SK-N-SH treated with all-trans-retinoic acid at 6 μM for 48 hours (cell line): ENCODE data around the gene WHRN.

Source experiments
- ARNTL ChIP-seq: fragments of 450-650 bp; formaldehyde crosslinking; IDR thresholded peaks from 2 replicates; pipeline ENCODE4 v1.5.0; 2020; ENCODE audit warnings: low read depth, mild to moderate bottlenecking, moderate library complexity, borderline replicate concordance
- CSRNP3 ChIP-seq: fragments of 250-450 bp; sonication (Bioruptor Pico); IDR thresholded peaks from 2 replicates; pipeline ENCODE4 v1.5.1; 2021; ENCODE audit warnings: mild to moderate bottlenecking, moderate library complexity
- ESRRG ChIP-seq: fragments of 250-450 bp; sonication (Bioruptor Pico); IDR thresholded peaks from 2 replicates; pipeline ENCODE4 v1.6.1; 2021; ENCODE audit warnings: mild to moderate bottlenecking
- GLIS3 ChIP-seq: fragments of 250-450 bp; sonication (Bioruptor Pico); IDR thresholded peaks from 2 replicates; pipeline ENCODE4 v1.5.0; 2020; ENCODE audit warnings: mild to moderate bottlenecking, moderate library complexity
- OSR1 ChIP-seq: fragments of 250-450 bp; sonication (Bioruptor Pico); IDR thresholded peaks from 2 replicates; pipeline ENCODE4 v1.8.0; 2022; ENCODE audit warnings: moderate library complexity, mild to moderate bottlenecking, inconsistent platforms
- PATZ1 ChIP-seq: fragments of 250-450 bp; sonication (Bioruptor Pico); IDR thresholded peaks from 2 replicates; pipeline ENCODE4 v1.8.0; 2020; ENCODE audit warnings: mild to moderate bottlenecking, moderate library complexity, borderline replicate concordance
- PPARA ChIP-seq: fragments of 250-450 bp; sonication (Bioruptor Pico); IDR thresholded peaks from 2 replicates; pipeline ENCODE4 v1.5.0; 2020; ENCODE audit warnings: mild to moderate bottlenecking, borderline replicate concordance
- TCF4 ChIP-seq: fragments of 250-450 bp; sonication (Bioruptor Pico); IDR thresholded peaks from 2 replicates; pipeline ENCODE4 v1.8.0; 2021; ENCODE audit warnings: mild to moderate bottlenecking, moderate library complexity, borderline replicate concordance
- TSHZ2 ChIP-seq: fragments of 250-450 bp; sonication (Bioruptor Pico); IDR thresholded peaks from 2 replicates; pipeline ENCODE4 v1.5.0; 2020; ENCODE audit warnings: mild to moderate bottlenecking, moderate library complexity
- ZC3H10 ChIP-seq: fragments of 250-450 bp; sonication (Bioruptor Pico); IDR thresholded peaks from 2 replicates; pipeline ENCODE4 v1.5.1; 2021; ENCODE audit warnings: mild to moderate bottlenecking, moderate library complexity
- ZFP3 ChIP-seq: fragments of 250-450 bp; sonication (Bioruptor Pico); IDR thresholded peaks from 2 replicates; pipeline ENCODE4 v1.5.0; 2020; ENCODE audit warnings: mild to moderate bottlenecking, moderate library complexity
- ZFP30 ChIP-seq: fragments of 450-650 bp; formaldehyde crosslinking; IDR thresholded peaks from 2 replicates; pipeline ENCODE4 v1.5.0; 2022; ENCODE audit warnings: mild to moderate bottlenecking, moderate library complexity
- ZNF565 ChIP-seq: fragments of 450-650 bp; formaldehyde crosslinking; conservative IDR thresholded peaks from 2 replicates; pipeline ENCODE4 v1.5.0; 2020; ENCODE audit warnings: low read depth, mild to moderate bottlenecking, moderate library complexity

- TF ChIP-seq ZC3H10 (CRISPR knock-in tag) = no peak
- TF ChIP-seq ESRRG (CRISPR knock-in tag) = no peak
- no peak for TF ChIP-seq PATZ1 (CRISPR knock-in tag)
- no peak for TF ChIP-seq ZFP30
- TF ChIP-seq GLIS3 = no peak
- no peak for TF ChIP-seq TSHZ2 (CRISPR knock-in tag)
- TF ChIP-seq OSR1 (CRISPR knock-in tag) = no peak
- TF ChIP-seq CSRNP3 = no peak
- TF ChIP-seq ZFP3 (CRISPR knock-in tag) = no peak
- TF ChIP-seq TCF4 (CRISPR knock-in tag) = no peak
- TF ChIP-seq PPARA (CRISPR knock-in tag) = no peak
- TF ChIP-seq ARNTL = no peak
- no peak for TF ChIP-seq ZNF565 (CRISPR knock-in tag)
These were observed 20.3 kb downstream of the WHRN start for GRCh38 chr9:114484854-114485443.
